Panc1 (cell line): ENCODE results near the gene CAPN9. TPM values are rescaled to one million over a fixed set of nuclear protein-coding genes. Genes with fewer than 3 reads are reported as not detected.

Source experiments
- ATAC-seq: fragments of 200-7000 bp; cut with Tn5 transposase; 2 replicates; pipeline ENCODE4 v1.9.1; 2020; ENCODE audit warnings: mild to moderate bottlenecking, moderate library complexity
- BruUV-seq: library from RNA; stranded (reverse); fragments of 400-500 nt; replicated peaks from 2 replicates; lab custom pipeline; 2021; lab: Mats Ljungman, UMichigan
- CTCF ChIA-PET: fragments of 300-600 bp; sonication (Branson Sonifier 250); formaldehyde crosslinking; loops from one replicate; lab custom pipeline; 2022; ENCODE audit warnings: antibody characterized with exemption; lab: Charles Lee
- POLR2A ChIA-PET: fragments of 300-600 bp; sonication (Branson Sonifier 250); formaldehyde crosslinking; loops from one replicate; lab custom pipeline; 2022; ENCODE audit warnings: antibody characterized with exemption; lab: Charles Lee
- DNase-seq: peaks from one replicate; pipeline ENCODE4 v3.0.0-alpha.2; 2010; ENCODE audit warnings: low read depth, low spot score
- H3K27ac ChIP-seq: 2 replicates; pipeline ENCODE4 v1.5.1; 2011; ENCODE audit warnings: mild to moderate bottlenecking, low read length, inconsistent platforms
- H3K27me3 ChIP-seq: fragments of 200-500 bp; sonication (Bioruptor generic); 2 replicates; pipeline ENCODE4 v1.6.0; 2014; ENCODE audit warnings: low read length, inconsistent platforms; ENCODE audit not compliant: control insufficient read depth, insufficient read depth
- H3K36me3 ChIP-seq: fragments of 200-500 bp; sonication (Bioruptor generic); 2 replicates; pipeline ENCODE4 v1.5.1; 2014; ENCODE audit warnings: inconsistent platforms, mild to moderate bottlenecking, low read length, moderate library complexity; ENCODE audit not compliant: control insufficient read depth, insufficient read depth
- H3K4me1 ChIP-seq: 2 replicates; pipeline ENCODE4 v1.5.1; 2011; ENCODE audit warnings: inconsistent platforms, mild to moderate bottlenecking, low read length, moderate library complexity; ENCODE audit not compliant: control insufficient read depth, insufficient read depth
- H3K4me3 ChIP-seq, 2 experiments: 2 replicates each; pipeline ENCODE4 v1.5.1; 2011 to 2012; ENCODE audit warnings: low read depth in 2 of 2, low read length in 2 of 2, mild to moderate bottlenecking in 2 of 2, inconsistent platforms in 1 of 2, moderate library complexity in 1 of 2
- H3K9me3 ChIP-seq: fragments of 200-500 bp; sonication (Bioruptor generic); 2 replicates; pipeline ENCODE4 v1.5.1; 2014; ENCODE audit warnings: low read depth, mild to moderate bottlenecking, inconsistent platforms, low read length, moderate library complexity; ENCODE audit not compliant: control insufficient read depth, insufficient read depth
- POLR2AphosphoS5 ChIP-seq: IDR thresholded peaks from 2 replicates; pipeline ENCODE4 v1.6.1; 2012; ENCODE audit warnings: mild to moderate bottlenecking, low read depth, low read length, moderate library complexity
- SIN3A ChIP-seq: IDR thresholded peaks from 2 replicates; pipeline ENCODE4 v1.6.1; 2012; ENCODE audit warnings: low read depth, mild to moderate bottlenecking, low read length, moderate library complexity, borderline replicate concordance; ENCODE audit not compliant: insufficient read depth
- TCF7L2 ChIP-seq: IDR thresholded peaks from 2 replicates; pipeline ENCODE4 v1.6.1; 2011; ENCODE audit warnings: mild to moderate bottlenecking, low read depth, low read length, inconsistent platforms
- in situ Hi-C: cut with HindIII; loops from 2 replicates; pipeline ENCODE4 v1.10.0; 2016; ENCODE audit warnings: low sequenced_read_pairs, low pct_unique_long_range_greater_than_20kb
- intact Hi-C: fragments of 100-400 bp; cut with micrococcal nuclease; formaldehyde crosslinking; loops from one replicate; pipeline ENCODE4 v1.10.0; 2022; ENCODE audit not compliant: unreplicated experiment
- total RNA-seq: library from RNA; stranded (reverse); gene quantifications from one replicate; pipeline ENCODE4 v1.2.1, GENCODE V29; 2021; ENCODE audit not compliant: unreplicated experiment
- TF ChIP-seq, protein P1 (sequence below), 2 experiments: IDR thresholded peaks; 2 replicates each; pipeline ENCODE4 v1.6.1; 2011 to 2012; ENCODE audit warnings: low read depth in 2 of 2, control low read depth in 1 of 2, low read length in 1 of 2, mild to moderate bottlenecking in 1 of 2, moderate library complexity in 1 of 2; ENCODE audit not compliant: insufficient read depth in 1 of 2
- TF ChIP-seq, protein P2 (sequence below): fragments of 450-650 bp; IDR thresholded peaks from 2 replicates; pipeline ENCODE4 v1.5.1; 2017; ENCODE audit warnings: mild to moderate bottlenecking

Gene CAPN9
- total RNA-seq, 1 experiment from 2014 or later = not detected

DNA sequence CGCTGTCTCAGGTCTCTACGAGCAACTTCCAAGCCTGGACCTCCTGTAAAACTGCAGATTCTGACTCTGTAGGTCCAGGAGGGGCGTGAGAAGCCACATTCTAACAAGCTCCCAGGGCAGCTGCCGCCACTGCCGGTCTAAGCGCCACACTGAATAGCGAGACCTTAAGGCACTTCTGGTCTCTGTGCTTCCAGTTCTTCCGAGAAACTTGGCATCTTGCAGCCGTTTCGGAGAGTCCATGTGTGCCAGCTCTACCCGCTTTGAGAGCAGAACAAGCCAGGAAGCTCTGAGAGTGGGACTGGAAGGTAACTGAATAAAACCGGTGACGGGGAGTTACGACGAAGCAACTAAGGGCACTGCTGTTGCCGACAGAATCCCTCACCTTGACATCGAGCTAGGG lies 45.8 kb upstream of the CAPN9 start:
- no peak overlapping the region for H3K27ac ChIP-seq
- DNase-seq (no peak), ATAC-seq (no peak)
- H3K36me3 ChIP-seq = no peaks in the 10 kb centered on the region
- H3K9me3 ChIP-seq = no peaks in the 10 kb centered on the region
- BruUV-seq = no TSS peak
- peaks cover 4% of the 10 kb centered on the region; the same call in 1 of the 2 replicates for H3K27me3 ChIP-seq
- no peak overlapping the region for H3K4me3 ChIP-seq
- CTCF ChIA-PET = no interaction called here
- POLR2A ChIA-PET = no interaction called here
- H3K4me1 ChIP-seq = no peaks in the 10 kb centered on the region
- intact Hi-C loops (no loop called here), in situ Hi-C loops (no loop called here)
- TF ChIP-seq, protein P1, sequence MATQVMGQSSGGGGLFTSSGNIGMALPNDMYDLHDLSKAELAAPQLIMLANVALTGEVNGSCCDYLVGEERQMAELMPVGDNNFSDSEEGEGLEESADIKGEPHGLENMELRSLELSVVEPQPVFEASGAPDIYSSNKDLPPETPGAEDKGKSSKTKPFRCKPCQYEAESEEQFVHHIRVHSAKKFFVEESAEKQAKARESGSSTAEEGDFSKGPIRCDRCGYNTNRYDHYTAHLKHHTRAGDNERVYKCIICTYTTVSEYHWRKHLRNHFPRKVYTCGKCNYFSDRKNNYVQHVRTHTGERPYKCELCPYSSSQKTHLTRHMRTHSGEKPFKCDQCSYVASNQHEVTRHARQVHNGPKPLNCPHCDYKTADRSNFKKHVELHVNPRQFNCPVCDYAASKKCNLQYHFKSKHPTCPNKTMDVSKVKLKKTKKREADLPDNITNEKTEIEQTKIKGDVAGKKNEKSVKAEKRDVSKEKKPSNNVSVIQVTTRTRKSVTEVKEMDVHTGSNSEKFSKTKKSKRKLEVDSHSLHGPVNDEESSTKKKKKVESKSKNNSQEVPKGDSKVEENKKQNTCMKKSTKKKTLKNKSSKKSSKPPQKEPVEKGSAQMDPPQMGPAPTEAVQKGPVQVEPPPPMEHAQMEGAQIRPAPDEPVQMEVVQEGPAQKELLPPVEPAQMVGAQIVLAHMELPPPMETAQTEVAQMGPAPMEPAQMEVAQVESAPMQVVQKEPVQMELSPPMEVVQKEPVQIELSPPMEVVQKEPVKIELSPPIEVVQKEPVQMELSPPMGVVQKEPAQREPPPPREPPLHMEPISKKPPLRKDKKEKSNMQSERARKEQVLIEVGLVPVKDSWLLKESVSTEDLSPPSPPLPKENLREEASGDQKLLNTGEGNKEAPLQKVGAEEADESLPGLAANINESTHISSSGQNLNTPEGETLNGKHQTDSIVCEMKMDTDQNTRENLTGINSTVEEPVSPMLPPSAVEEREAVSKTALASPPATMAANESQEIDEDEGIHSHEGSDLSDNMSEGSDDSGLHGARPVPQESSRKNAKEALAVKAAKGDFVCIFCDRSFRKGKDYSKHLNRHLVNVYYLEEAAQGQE (IDR thresholded peaks at IDR 0.05; ENCODE audit: insufficient read depth in 1 of 2, low read depth in 2 of 2, low read length in 1 of 2) = no peak
- TF ChIP-seq POLR2AphosphoS5 (no peak), TCF7L2 (no peak), SIN3A (no peak)
- TF ChIP-seq, protein P2, sequence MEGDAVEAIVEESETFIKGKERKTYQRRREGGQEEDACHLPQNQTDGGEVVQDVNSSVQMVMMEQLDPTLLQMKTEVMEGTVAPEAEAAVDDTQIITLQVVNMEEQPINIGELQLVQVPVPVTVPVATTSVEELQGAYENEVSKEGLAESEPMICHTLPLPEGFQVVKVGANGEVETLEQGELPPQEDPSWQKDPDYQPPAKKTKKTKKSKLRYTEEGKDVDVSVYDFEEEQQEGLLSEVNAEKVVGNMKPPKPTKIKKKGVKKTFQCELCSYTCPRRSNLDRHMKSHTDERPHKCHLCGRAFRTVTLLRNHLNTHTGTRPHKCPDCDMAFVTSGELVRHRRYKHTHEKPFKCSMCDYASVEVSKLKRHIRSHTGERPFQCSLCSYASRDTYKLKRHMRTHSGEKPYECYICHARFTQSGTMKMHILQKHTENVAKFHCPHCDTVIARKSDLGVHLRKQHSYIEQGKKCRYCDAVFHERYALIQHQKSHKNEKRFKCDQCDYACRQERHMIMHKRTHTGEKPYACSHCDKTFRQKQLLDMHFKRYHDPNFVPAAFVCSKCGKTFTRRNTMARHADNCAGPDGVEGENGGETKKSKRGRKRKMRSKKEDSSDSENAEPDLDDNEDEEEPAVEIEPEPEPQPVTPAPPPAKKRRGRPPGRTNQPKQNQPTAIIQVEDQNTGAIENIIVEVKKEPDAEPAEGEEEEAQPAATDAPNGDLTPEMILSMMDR = no peak

DNA sequence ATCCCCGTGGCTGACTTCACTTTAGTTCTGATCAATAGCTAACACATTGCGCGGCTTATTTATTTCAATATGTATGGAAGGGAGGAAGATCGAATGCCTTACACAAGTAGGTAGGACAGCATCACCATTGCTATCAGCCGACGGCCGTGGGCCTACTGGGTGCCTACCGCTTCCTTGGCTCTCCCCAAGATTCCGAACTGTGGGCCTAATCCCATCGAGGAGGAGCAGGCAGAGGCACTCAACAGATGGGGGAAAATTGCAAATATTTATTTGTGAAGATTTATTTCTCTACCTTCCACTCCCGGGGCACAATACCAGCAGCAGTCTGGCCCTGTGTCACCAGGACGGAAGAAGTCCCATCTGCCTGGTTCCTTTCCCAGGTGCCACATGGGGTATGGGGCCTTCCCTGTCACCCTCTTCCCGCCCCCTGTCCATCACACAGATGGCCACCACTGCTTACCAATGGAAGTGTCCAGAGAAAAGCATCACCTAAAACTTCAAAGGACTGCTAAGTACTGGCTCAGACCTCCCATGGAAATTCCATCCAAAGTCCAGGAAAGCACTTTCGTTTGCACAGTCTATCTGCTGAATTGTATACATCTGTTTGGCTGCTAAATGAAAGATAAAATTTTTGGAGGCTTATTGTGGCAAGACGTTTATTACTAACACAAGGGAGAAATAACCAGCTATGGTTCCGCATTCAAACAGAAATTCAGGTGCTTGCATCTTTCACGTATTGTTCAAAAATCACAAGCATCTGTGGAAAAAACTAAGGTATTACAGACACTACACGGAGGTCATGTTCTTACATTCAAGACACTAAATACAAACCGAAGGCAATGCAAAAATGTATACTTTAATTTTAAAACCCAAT lies 45.1 kb upstream of the CAPN9 start:
- intact Hi-C loops (no loop called here), in situ Hi-C loops (no loop called here)
- no peak overlapping the region for H3K27ac ChIP-seq
- H3K4me1 ChIP-seq = no peaks in the 10 kb centered on the region
- DNase-seq (no peak), ATAC-seq (no peak)
- no peak overlapping the region for H3K4me3 ChIP-seq
- POLR2A ChIA-PET = no interaction called here
- no TSS peak for BruUV-seq
- TF ChIP-seq TCF7L2 (no peak), SIN3A (no peak), POLR2AphosphoS5 (no peak)
- TF ChIP-seq, protein P2 = no peak
- TF ChIP-seq, protein P1 (IDR thresholded peaks at IDR 0.05; ENCODE audit: insufficient read depth in 1 of 2, low read depth in 2 of 2, low read length in 1 of 2) = no peak
- H3K9me3 ChIP-seq = no peaks in the 10 kb centered on the region
- H3K36me3 ChIP-seq = no peaks in the 10 kb centered on the region
- peaks cover 4% of the 10 kb centered on the region; the same call in 1 of the 2 replicates for H3K27me3 ChIP-seq
- CTCF ChIA-PET = no interaction called here
